Naive thymus-derived CD8-positive, alpha-beta T cell (primary cell): ENCODE data around the gene SORT1. TPM values are rescaled to one million over a fixed set of nuclear protein-coding genes. Genes with fewer than 3 reads are reported as not detected.

Experiments used
- ATAC-seq, 2 donors: fragments of 150-1000 bp; cut with Tn5 transposase in 1 of 2; sonication (Bioruptor Pico), chemical (Tn5 transposase) in 1 of 2; 1 replicate in 1 of 2; 2 replicates in 1 of 2; pipeline ENCODE4 v1.10.0; 2021; ENCODE audit warnings: mild to moderate bottlenecking in 2 of 2, moderate library complexity in 2 of 2
- POLR2A ChIA-PET: fragments of 350-600 bp; sonication (Branson Sonifier 250); formaldehyde crosslinking; loops from one replicate; lab custom pipeline; 2021; ENCODE audit warnings: antibody characterized with exemption; lab: Charles Lee
- DNase-seq, 10 donors: peaks; one replicate each; pipeline versions ENCODE4 v3.0.0 to v3.0.0-alpha.2; 2020 to 2022
- H3K27ac Mint-ChIP-seq, 10 donors: one replicate each; pipeline ENCODE4 v1.8.0; 2020 to 2022; ENCODE audit warnings: mild to moderate bottlenecking in 10 of 10, mixed read lengths in 10 of 10, moderate library complexity in 4 of 10, inconsistent platforms in 1 of 10
- H3K27me3 Mint-ChIP-seq, 5 donors: one replicate each; pipeline ENCODE4 v1.8.0; 2021 to 2022; ENCODE audit warnings: mixed read lengths in 5 of 5
- H3K36me3 Mint-ChIP-seq, 3 donors: one replicate each; pipeline ENCODE4 v1.8.0; 2020 to 2022; ENCODE audit warnings: mixed read lengths in 3 of 3, mild to moderate bottlenecking in 2 of 3, inconsistent platforms in 1 of 3
- H3K4me1 Mint-ChIP-seq, 4 donors: one replicate each; pipeline ENCODE4 v1.8.0; 2021 to 2022; ENCODE audit warnings: mixed read lengths in 4 of 4
- H3K4me3 Mint-ChIP-seq, 10 donors: one replicate each; pipeline ENCODE4 v1.8.0; 2020 to 2022; ENCODE audit warnings: mild to moderate bottlenecking in 10 of 10, mixed read lengths in 10 of 10, moderate library complexity in 6 of 10, inconsistent platforms in 1 of 10
- H3K9me3 Mint-ChIP-seq, 9 donors: one replicate each; pipeline ENCODE4 v1.8.0; 2020 to 2022; ENCODE audit warnings: mixed read lengths in 9 of 9, mild to moderate bottlenecking in 3 of 9, inconsistent platforms in 1 of 9, moderate library complexity in 1 of 9
- polyA plus RNA-seq, 3 donors: library from polyadenylated mRNA; unstranded; fragments of 300-500 nt; fragmentation: Illumina TruSeq; gene quantifications; one replicate each; pipeline ENCODE4 v1.2.3, GENCODE V29; 2021
- total RNA-seq, 8 experiments: library from RNA in 2 of 8; stranded (reverse) in 2 of 8; gene quantifications; one replicate each; pipeline ENCODE4 v1.2.3 and lab custom pipeline; 2021 to 2026

SORT1 gene
- total and polyA plus RNA-seq, 5 experiments from 2014 or later, result 0.43 to 2.5 (median 1.6) TPM

DNA sequence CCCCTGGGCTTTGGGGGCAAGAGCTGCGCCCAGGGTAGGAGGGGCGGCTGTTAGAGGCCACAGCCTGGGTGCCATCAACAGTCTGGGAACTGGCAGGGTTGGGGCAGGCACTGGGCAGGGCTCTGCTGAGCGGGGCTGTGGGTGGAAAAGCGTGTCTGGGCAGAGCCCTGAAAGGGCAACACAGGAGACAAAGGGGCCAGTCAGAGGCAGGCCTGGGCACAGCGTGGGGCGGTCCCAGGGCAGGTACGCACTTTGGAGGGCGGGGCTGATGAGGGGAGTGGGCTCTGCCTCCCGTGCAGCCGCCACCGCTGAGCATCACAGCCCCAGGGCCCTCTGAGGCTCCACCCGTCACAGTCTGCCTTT is 134.5 kb downstream of the SORT1 start:
- peaks cover 4 to 10% (median 5%) of the 10 kb centered on the region in 4 donors for H3K4me1 Mint-ChIP-seq
- no peaks in the 10 kb centered on the region for H3K27me3 Mint-ChIP-seq
- H3K4me3 Mint-ChIP-seq, result no peak overlapping the region
- H3K27ac Mint-ChIP-seq, result no peak overlapping the region
- DNase-seq (no peak), ATAC-seq (peak; percentile 23 to 32)
- POLR2A ChIA-PET, result interaction anchor here (1.3 kb wide), 1 partner anchor 135 kb away, joined by 3 read pairs; no protein-coding TSS in a partner anchor
- peaks cover 0 to 2% (median 0%) of the 10 kb centered on the region in 3 donors for H3K36me3 Mint-ChIP-seq
- H3K9me3 Mint-ChIP-seq, result no peaks in the 10 kb centered on the region

- Mint-ChIP-seq H3K27me3 (no peaks in the 10 kb centered on the region), H3K4me3 (no peak overlapping the region), H3K36me3 (no peaks in the 10 kb centered on the region), H3K27ac (no peak overlapping the region), H3K4me1 (peaks cover 2 to 10% (median 5%) of the 10 kb centered on the region in 4 donors), H3K9me3 (no peaks in the 10 kb centered on the region)
- POLR2A ChIA-PET, result no interaction called here
- no peak for DNase-seq
- ATAC-seq, result no peak
These were observed 135.3 kb downstream of the SORT1 start for GRCh38 chr1:109262231-109263055.

DNA sequence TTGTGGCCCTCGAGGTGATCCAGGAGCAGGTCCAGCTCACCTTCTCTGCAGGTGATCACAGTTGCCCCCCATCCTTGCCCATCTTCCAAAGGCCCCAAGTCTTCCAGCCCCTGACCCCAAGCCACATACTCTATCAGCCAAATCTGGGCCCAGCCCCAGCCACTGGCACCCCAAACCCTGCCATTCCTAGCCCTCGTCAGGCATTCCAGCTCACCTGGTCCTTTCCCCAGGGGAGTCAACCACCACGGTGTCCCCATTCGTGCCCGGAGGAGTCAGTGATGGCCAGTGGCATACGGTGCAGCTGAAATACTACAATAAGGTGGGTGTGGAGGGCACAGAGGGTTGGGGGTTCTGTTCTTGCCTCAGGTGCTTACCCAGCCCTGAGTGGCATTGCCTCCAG is 136.1 kb downstream of the SORT1 start:
- DNase-seq (no peak), ATAC-seq (no peak)
- Mint-ChIP-seq H3K36me3 (no peaks in the 10 kb centered on the region), H3K4me3 (no peak overlapping the region), H3K9me3 (no peaks in the 10 kb centered on the region), H3K4me1 (peaks cover 4 to 10% (median 5%) of the 10 kb centered on the region in 4 donors), H3K27ac (no peak overlapping the region), H3K27me3 (no peaks in the 10 kb centered on the region)
- POLR2A ChIA-PET, result no interaction called here

DNA sequence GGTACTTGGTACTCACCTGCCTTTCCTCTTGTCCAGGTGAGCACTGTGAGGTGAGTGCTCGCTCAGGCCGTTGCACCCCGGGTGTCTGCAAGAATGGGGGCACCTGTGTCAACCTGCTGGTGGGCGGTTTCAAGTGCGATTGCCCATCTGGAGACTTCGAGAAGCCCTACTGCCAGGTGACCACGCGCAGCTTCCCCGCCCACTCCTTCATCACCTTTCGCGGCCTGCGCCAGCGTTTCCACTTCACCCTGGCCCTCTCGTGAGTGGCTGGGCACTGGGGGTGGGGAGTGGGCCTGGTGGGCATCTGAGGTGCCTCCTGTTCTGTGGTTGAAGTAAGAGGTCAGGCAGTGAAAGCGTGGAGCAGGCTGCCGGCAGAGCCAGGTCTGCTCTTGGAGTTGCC is 136.7 kb downstream of the SORT1 start:
- peaks cover 5 to 13% (median 9%) of the 10 kb centered on the region in 4 donors for H3K4me1 Mint-ChIP-seq
- POLR2A ChIA-PET, result no interaction called here

GRCh38 chr1:109259674-109260557 is 137.8 kb downstream of the SORT1 start:
- H3K9me3 Mint-ChIP-seq, result no peaks in the 10 kb centered on the region

More for the DNA sequence above, 136.7 kb downstream of the SORT1 start:
- no peaks in the 10 kb centered on the region for H3K9me3 Mint-ChIP-seq
- no peaks in the 10 kb centered on the region for H3K36me3 Mint-ChIP-seq
- no peak overlapping the region for H3K4me3 Mint-ChIP-seq
- H3K27me3 Mint-ChIP-seq, result no peaks in the 10 kb centered on the region
- ATAC-seq, result no peak
- H3K27ac Mint-ChIP-seq, result no peak overlapping the region
- no peak for DNase-seq

More at GRCh38 chr1:109259674-109260557, 137.8 kb downstream of the SORT1 start:
- H3K4me3 Mint-ChIP-seq, result no peak overlapping the region
- POLR2A ChIA-PET, result interaction anchor here (0.6 kb wide), 1 partner anchor 142 kb away, joined by 3 read pairs; no protein-coding TSS in a partner anchor
- H3K27me3 Mint-ChIP-seq, result no peaks in the 10 kb centered on the region
- H3K36me3 Mint-ChIP-seq, result no peaks in the 10 kb centered on the region
- peaks cover 5 to 24% (median 16%) of the 10 kb centered on the region in 4 donors for H3K4me1 Mint-ChIP-seq
- DNase-seq (no peak), ATAC-seq (no peak)
- H3K27ac Mint-ChIP-seq, result no peak overlapping the region

Other genes starting within 250 kb of the SORT1 start
- 100 to 1,000 TPM; 205 to 211 TPM for gene SARS1, start 184.0 kb downstream of the SORT1 start, total RNA-seq
- 100 to 1,000 TPM; 117 to 154 (median 127) TPM for gene SARS1, start 184.0 kb downstream of the SORT1 start, polyA plus RNA-seq
- 1 to 10 TPM; 5.4 to 6.8 TPM for gene CELSR2, start 148.4 kb downstream of the SORT1 start, total RNA-seq
- under 1 TPM; 0.20 to 0.94 (median 0.30) TPM for gene CELSR2, start 148.4 kb downstream of the SORT1 start, polyA plus RNA-seq
- gene PSRC1, start 114.8 kb downstream of the SORT1 start, total RNA-seq, result under 1 TPM in 1 of 2 experiments, not detected in 1; 0.31 TPM
- under 1 TPM in 1 of 3 donors, not detected in 2; 0.89 TPM for gene PSRC1, start 114.8 kb downstream of the SORT1 start, polyA plus RNA-seq
- not detected for gene MYBPHL, start 90.9 kb downstream of the SORT1 start, total RNA-seq
- gene MYBPHL, start 90.9 kb downstream of the SORT1 start, polyA plus RNA-seq, result not detected
- 10 to 100 TPM; 71.1 to 74.5 TPM for gene PSMA5, start 28.5 kb upstream of the SORT1 start, total RNA-seq
- gene PSMA5, start 28.5 kb upstream of the SORT1 start, polyA plus RNA-seq, result 10 to 100 TPM; 73.8 to 93.9 (median 84.6) TPM
- not detected for gene SYPL2, start 68.6 kb upstream of the SORT1 start, total RNA-seq
- under 1 TPM in 1 of 3 donors, not detected in 2; 0.22 TPM for gene SYPL2, start 68.6 kb upstream of the SORT1 start, polyA plus RNA-seq
- 10 to 100 TPM; 12.7 to 14.1 TPM for gene ATXN7L2, start 86.0 kb upstream of the SORT1 start, total RNA-seq
- gene ATXN7L2, start 86.0 kb upstream of the SORT1 start, polyA plus RNA-seq, result 10 to 100 TPM in 1 of 3 donors, 1 to 10 TPM in 2; 4.3 to 10.7 (median 8.6) TPM
- gene CYB561D1, start 96.2 kb upstream of the SORT1 start, total RNA-seq, result 10 to 100 TPM; 29.5 to 33.6 TPM
- gene CYB561D1, start 96.2 kb upstream of the SORT1 start, polyA plus RNA-seq, result 10 to 100 TPM; 12.4 to 20.2 (median 13.9) TPM
- 10 to 100 TPM; 32.8 to 33.3 TPM for gene AMIGO1, start 111.8 kb upstream of the SORT1 start, total RNA-seq
- gene AMIGO1, start 111.8 kb upstream of the SORT1 start, polyA plus RNA-seq, result 10 to 100 TPM; 17.8 to 42.2 (median 25.4) TPM
- 1 to 10 TPM; 1.0 to 1.2 TPM for gene GPR61, start 142.0 kb upstream of the SORT1 start, total RNA-seq
- gene GPR61, start 142.0 kb upstream of the SORT1 start, polyA plus RNA-seq, result 1 to 10 TPM in 1 of 3 donors, under 1 TPM in 1, not detected in 1; 0.71 to 1.1 TPM
- gene GNAI3, start 150.7 kb upstream of the SORT1 start, total RNA-seq, result 1 to 10 TPM; 6.8 to 7.3 TPM
- 1 to 10 TPM; 7.1 to 7.7 (median 7.7) TPM for gene GNAI3, start 150.7 kb upstream of the SORT1 start, polyA plus RNA-seq
- not detected for gene GNAT2, start 221.7 kb upstream of the SORT1 start, total RNA-seq
- not detected for gene GNAT2, start 221.7 kb upstream of the SORT1 start, polyA plus RNA-seq
- gene AMPD2, start 221.9 kb upstream of the SORT1 start, total RNA-seq, result 10 to 100 TPM; 71.1 to 76.0 TPM
- 10 to 100 TPM; 21.9 to 33.9 (median 24.4) TPM for gene AMPD2, start 221.9 kb upstream of the SORT1 start, polyA plus RNA-seq